ENCODE data around the gene JPH4. TPM values are rescaled to one million over a fixed set of nuclear protein-coding genes. Genes with fewer than 3 reads are reported as not detected.

Gene JPH4
- total RNA-seq, 2 donors from 2014 or later, result 1.3 TPM; not detected in 1

- ATAC-seq (ENCODE audit: insufficient number of reproducible peaks, low FRiP score, low read depth) (no peak), DNase-seq (ENCODE audit: low spot score) (no peak)
- no peak for TF ChIP-seq CTCF (IDR thresholded peaks at IDR 0.05)
- Histone ChIP-seq H3K4me3 (no peak overlapping the region), H3K9me3 (no peaks in the 10 kb centered on the region), H3K27me3 (replicated peaks; ENCODE audit: insufficient read depth) (no peaks in the 10 kb centered on the region), H3K4me1 (ENCODE audit: control insufficient read depth in 1 of 2, low read depth in 2 of 2) (no peaks in the 10 kb centered on the region), H3K27ac (no peak overlapping the region), H3K36me3 (no peaks in the 10 kb centered on the region)
Observed at GRCh38 chr14:23608454-23608853, 29.9 kb upstream of the JPH4 start.

GRCh38 chr14:23605931-23606585 is 27.5 kb upstream of the JPH4 start:
- no peak for DNase-seq (ENCODE audit: low spot score)
- no peak for TF ChIP-seq CTCF (IDR thresholded peaks at IDR 0.05)
- H3K27me3 ChIP-seq (replicated peaks; ENCODE audit: insufficient read depth), result no peaks in the 10 kb centered on the region
- H3K4me1 ChIP-seq (ENCODE audit: control insufficient read depth in 1 of 2, low read depth in 2 of 2), result no peaks in the 10 kb centered on the region
- ATAC-seq (ENCODE audit: insufficient number of reproducible peaks, low FRiP score, low read depth), result no peak
- no peaks in the 10 kb centered on the region for H3K9me3 ChIP-seq
- H3K27ac ChIP-seq, result no peak overlapping the region
- H3K4me3 ChIP-seq, result no peak overlapping the region
- no peaks in the 10 kb centered on the region for H3K36me3 ChIP-seq

- Histone ChIP-seq H3K4me3 (no peak overlapping the region), H3K9me3 (no peaks in the 10 kb centered on the region), H3K36me3 (no peaks in the 10 kb centered on the region), H3K4me1 (ENCODE audit: control insufficient read depth in 1 of 2, low read depth in 2 of 2) (no peaks in the 10 kb centered on the region), H3K27ac (no peak overlapping the region), H3K27me3 (replicated peaks; ENCODE audit: insufficient read depth) (no peaks in the 10 kb centered on the region)
- ATAC-seq (ENCODE audit: insufficient number of reproducible peaks, low FRiP score, low read depth) (no peak), DNase-seq (ENCODE audit: low spot score) (no peak)
- TF ChIP-seq CTCF (IDR thresholded peaks at IDR 0.05), result no peak
Observed at GRCh38 chr14:23604675-23605170, 26.1 kb upstream of the JPH4 start.

GRCh38 chr14:23604148-23604547 is 25.6 kb upstream of the JPH4 start:
- H3K9me3 ChIP-seq, result no peaks in the 10 kb centered on the region
- no peaks in the 10 kb centered on the region for H3K36me3 ChIP-seq
- no peaks in the 10 kb centered on the region for H3K27me3 ChIP-seq (replicated peaks; ENCODE audit: insufficient read depth)
- TF ChIP-seq CTCF (IDR thresholded peaks at IDR 0.05), result no peak
- ATAC-seq (ENCODE audit: insufficient number of reproducible peaks, low FRiP score, low read depth) (no peak), DNase-seq (ENCODE audit: low spot score) (no peak)
- no peak overlapping the region for H3K4me3 ChIP-seq
- H3K4me1 ChIP-seq (ENCODE audit: control insufficient read depth in 1 of 2, low read depth in 2 of 2), result no peaks in the 10 kb centered on the region
- no peak overlapping the region for H3K27ac ChIP-seq

- H3K4me3 ChIP-seq, result no peak overlapping the region
- no peaks in the 10 kb centered on the region for H3K9me3 ChIP-seq
- DNase-seq (ENCODE audit: low spot score) (no peak), ATAC-seq (ENCODE audit: insufficient number of reproducible peaks, low FRiP score, low read depth) (no peak)
- no peak for TF ChIP-seq CTCF (IDR thresholded peaks at IDR 0.05)
- no peaks in the 10 kb centered on the region for H3K27me3 ChIP-seq (replicated peaks; ENCODE audit: insufficient read depth)
- H3K36me3 ChIP-seq, result no peaks in the 10 kb centered on the region
- H3K27ac ChIP-seq, result no peak overlapping the region
- H3K4me1 ChIP-seq (ENCODE audit: control insufficient read depth in 1 of 2, low read depth in 2 of 2), result no peaks in the 10 kb centered on the region
Observed at GRCh38 chr14:23603103-23603502, 24.5 kb upstream of the JPH4 start.
